PC-3 (cell line): Measurements from ENCODE around the gene RBM6. TPM values are rescaled to one million over a fixed set of nuclear protein-coding genes. Genes with fewer than 3 reads are reported as not detected.
A peak's percentile ranks its signal among the peaks of the same experiment; 100 is the strongest.
"Not testable (repeated sequence)": the region's sequence is repeated elsewhere in the genome, so short reads cannot be mapped to it uniquely, and the experiment has no call there.

ENCODE experiments used
- ATAC-seq: fragments of 200-7000 bp; cut with Tn5 transposase; 2 replicates; pipeline ENCODE4 v1.9.1; 2020; ENCODE audit warnings: mild to moderate bottlenecking, moderate library complexity
- BruUV-seq: library from RNA; stranded (reverse); fragments of 400-500 nt; replicated peaks from 2 replicates; lab custom pipeline; 2021; lab: Mats Ljungman, UMichigan
- CTCF ChIA-PET: fragments of 300-600 bp; sonication (Branson Sonifier 250); formaldehyde crosslinking; loops from one replicate; lab custom pipeline; 2022; ENCODE audit warnings: antibody characterized with exemption; lab: Charles Lee
- POLR2A ChIA-PET: fragments of 300-600 bp; sonication (Branson Sonifier 250); formaldehyde crosslinking; loops from one replicate; lab custom pipeline; 2022; ENCODE audit warnings: antibody characterized with exemption; ENCODE audit not compliant: unreplicated experiment; lab: Charles Lee
- DNase-seq: peaks from one replicate; pipeline ENCODE4 v3.0.0-alpha.2; 2015
- H2AFZ ChIP-seq: fragments of 300-600 bp; sonication (generic); 2 replicates; pipeline ENCODE4 v1.6.0; 2016; ENCODE audit warnings: antibody characterized with exemption, low read length
- H3F3A ChIP-seq: fragments of 300-600 bp; sonication (generic); one replicate; pipeline ENCODE4 v1.6.0; 2017; ENCODE audit warnings: antibody characterized with exemption, low read length, control low read depth, mild to moderate bottlenecking; ENCODE audit not compliant: unreplicated experiment
- H3K27ac ChIP-seq: fragments of 300-600 bp; sonication (generic); 2 replicates; pipeline ENCODE4 v1.5.1; 2016; ENCODE audit warnings: mild to moderate bottlenecking, low read length
- H3K27me3 ChIP-seq: fragments of 300-600 bp; sonication (generic); 2 replicates; pipeline ENCODE4 v1.6.1; 2016; ENCODE audit warnings: low read length, mixed read lengths
- H3K36me3 ChIP-seq: fragments of 300-600 bp; sonication (generic); 2 replicates; pipeline ENCODE4 v1.6.1; 2016; ENCODE audit warnings: low read depth, mixed run types, low read length, mixed read lengths
- H3K4me1 ChIP-seq: fragments of 300-600 bp; sonication (generic); 2 replicates; pipeline ENCODE4 v1.5.1; 2016; ENCODE audit warnings: low read length; ENCODE audit not compliant: insufficient read depth
- H3K4me2 ChIP-seq: fragments of 300-600 bp; sonication (generic); 2 replicates; pipeline ENCODE4 v1.6.0; 2016; ENCODE audit warnings: low read length
- H3K4me3 ChIP-seq: fragments of 300-600 bp; sonication (generic); 2 replicates; pipeline ENCODE4 v1.5.1; 2016; ENCODE audit warnings: mild to moderate bottlenecking, low read length, mixed read lengths
- H3K79me2 ChIP-seq: fragments of 300-600 bp; sonication (generic); 2 replicates; pipeline ENCODE4 v1.6.1; 2017; ENCODE audit warnings: low read length, mixed read lengths
- H3K9ac ChIP-seq: fragments of 300-600 bp; sonication (generic); 2 replicates; pipeline ENCODE4 v1.6.0; 2016; ENCODE audit warnings: mild to moderate bottlenecking, low read length
- H3K9me2 ChIP-seq: fragments of 300-600 bp; sonication (generic); replicated peaks from 2 replicates; pipeline ENCODE4 v1.6.1; 2016; ENCODE audit warnings: mixed run types, low read length, mixed read lengths
- H3K9me3 ChIP-seq: fragments of 300-600 bp; sonication (generic); 2 replicates; pipeline ENCODE4 v1.6.1; 2016; ENCODE audit warnings: low read length, mixed read lengths
- H4K20me1 ChIP-seq: fragments of 300-600 bp; sonication (generic); 2 replicates; pipeline ENCODE4 v1.6.1; 2016; ENCODE audit warnings: low read length, mixed read lengths
- EZH2 ChIP-seq: fragments of 300-600 bp; sonication (generic); IDR thresholded peaks from one replicate; pipeline ENCODE4 v1.6.1; 2017; ENCODE audit warnings: antibody characterized with exemption, mild to moderate bottlenecking, low read length; ENCODE audit not compliant: unreplicated experiment
- EZH2phosphoT487 ChIP-seq: fragments of 300-600 bp; sonication (generic); IDR thresholded peaks from 2 replicates; pipeline ENCODE4 v1.6.1; 2018; ENCODE audit warnings: mild to moderate bottlenecking, antibody characterized with exemption, low read length, borderline replicate concordance
- intact Hi-C: fragments of 100-400 bp; cut with micrococcal nuclease; formaldehyde crosslinking; loops from 2 replicates; pipeline ENCODE4 v1.9.0; 2023
- total RNA-seq: library from RNA; depleted of rRNA; stranded (reverse); fragments of >200 nt; gene quantifications from 2 replicates; pipeline ENCODE4 v1.2.3, GENCODE V29; 2014
- TF ChIP-seq, protein P1 (sequence below): fragments of 300-600 bp; sonication (generic); conservative IDR thresholded peaks from 2 replicates; pipeline ENCODE4 v1.5.1; 2017; ENCODE audit warnings: antibody characterized with exemption, low read depth, mild to moderate bottlenecking, low read length

RBM6 gene
- total RNA-seq, 1 experiment from 2014 or later = 64.6 TPM

DNA sequence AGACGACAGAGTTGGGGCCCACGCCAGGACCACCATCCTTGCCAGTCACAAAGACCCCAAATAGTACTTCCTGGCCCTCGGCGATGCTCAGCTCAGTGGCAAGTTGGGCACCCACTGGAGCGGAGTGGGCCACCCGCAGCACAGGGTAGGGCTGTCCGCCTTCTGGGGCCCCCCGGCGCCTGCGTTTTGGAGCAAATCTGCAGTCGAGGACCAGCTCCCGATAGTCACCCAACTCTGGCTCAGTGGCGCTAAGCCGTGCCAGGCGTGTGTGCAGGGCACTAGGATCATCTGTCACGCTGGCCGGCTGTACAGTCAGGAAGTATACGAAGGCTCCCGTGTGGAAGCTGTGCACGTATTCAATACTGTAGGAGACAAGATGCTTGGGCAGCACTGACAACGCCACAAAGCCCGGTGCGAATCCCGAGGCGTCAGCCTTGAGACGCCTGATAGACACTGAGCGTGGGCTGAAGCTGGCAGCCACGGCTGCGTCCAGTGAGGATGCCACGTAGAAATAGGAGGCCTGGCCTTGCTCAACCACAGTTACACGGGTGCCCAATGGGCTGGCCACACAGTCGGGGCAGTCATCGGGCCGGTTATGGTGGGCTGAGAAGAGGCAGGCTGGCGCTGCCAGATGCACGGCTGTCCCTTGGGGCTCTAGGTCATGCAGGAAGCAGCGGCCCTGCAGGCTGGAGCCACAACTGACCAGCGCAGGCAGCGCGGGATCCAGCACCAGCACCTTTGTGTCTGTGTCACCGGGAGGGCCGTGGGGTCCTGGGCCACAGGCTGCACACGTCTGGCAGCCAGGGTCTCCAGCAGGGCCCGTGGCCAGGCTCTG is 37.2 kb upstream of the RBM6 start:
- DNase-seq = no peak
- Histone ChIP-seq H3K4me3 (peak overlapping the region; percentile 74), H2AFZ (no peak overlapping the region), H3K27ac (peak overlapping the region; percentile 99), H3K4me2 (peak overlapping the region; percentile 99), H3K9me3 (no peaks in the 10 kb centered on the region), H3F3A (peaks cover 11% of the 10 kb centered on the region), H3K4me1 (peaks cover 79% of the 10 kb centered on the region), H3K9ac (peak overlapping the region; percentile 84), H3K9me2 (no peaks in the 10 kb centered on the region), H3K79me2 (peaks cover 65% of the 10 kb centered on the region), H3K36me3 (peaks cover 12% of the 10 kb centered on the region), H4K20me1 (no peaks in the 10 kb centered on the region), H3K27me3 (no peaks in the 10 kb centered on the region)
- ChIA-PET POLR2A (interaction anchor here (0.7 to 0.8 kb wide), 2 partner anchors 8 to 108 kb away, joined by 4 read pairs; no protein-coding TSS in a partner anchor), CTCF (no interaction called here)
- TF ChIP-seq EZH2phosphoT487 = no peak
- intact Hi-C loops = loop anchor here (5.0 kb wide), 1 partner anchor 115 kb away; the partner anchor contains the start of gene IP6K1
- ATAC-seq = no peak
- no TSS peak for BruUV-seq

DNA sequence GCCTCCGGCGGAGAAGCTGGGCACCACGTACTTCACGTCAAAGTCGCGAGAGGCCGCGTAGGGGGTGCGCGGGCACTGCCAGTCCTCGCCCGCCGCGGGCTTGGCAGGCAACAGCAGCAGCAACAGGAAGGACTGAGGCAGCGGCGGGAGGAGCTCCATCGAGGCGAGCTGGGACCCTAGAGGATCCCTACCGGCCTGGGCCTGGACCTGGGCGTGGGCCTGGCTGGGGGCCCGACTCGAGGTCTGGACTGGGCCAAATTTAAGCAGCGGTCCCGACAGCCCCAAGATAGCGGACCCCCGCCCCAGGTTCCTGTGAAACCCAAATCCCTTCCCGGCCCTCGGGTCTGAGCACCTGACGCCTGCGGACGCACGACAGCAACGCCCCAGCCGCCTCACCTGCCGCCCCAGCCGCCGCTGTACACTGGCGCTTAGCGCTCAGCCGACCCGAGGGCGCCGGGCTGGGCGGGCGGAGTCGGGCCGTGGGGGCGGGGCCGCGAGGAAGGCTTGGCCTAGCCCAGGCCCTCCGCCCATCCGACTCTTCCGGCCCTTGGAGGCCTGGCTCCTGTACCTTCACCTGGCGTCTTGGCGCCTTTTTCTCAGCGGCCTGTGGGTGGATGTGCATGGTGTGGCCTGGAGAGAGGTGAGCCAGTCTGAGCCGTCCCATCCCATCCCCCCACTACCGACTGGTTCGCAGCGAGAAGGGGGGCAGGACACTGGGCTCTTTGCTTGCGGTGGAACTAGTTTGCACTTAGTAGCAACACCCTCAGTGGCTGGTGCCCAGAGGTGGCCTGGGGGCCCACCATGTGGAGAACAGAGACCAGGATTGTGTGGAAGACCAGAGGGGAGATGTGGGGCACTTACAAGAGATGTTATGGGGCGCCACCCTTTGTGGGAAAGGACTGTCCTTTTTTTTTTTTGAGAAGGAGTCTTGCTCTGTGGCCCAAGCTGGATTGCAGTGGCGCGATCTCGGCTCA is 36.2 kb upstream of the RBM6 start, which contains the start of gene MST1R:
Gene MST1R, minus strand, starts transcription at position 423 of the 974 bp plus-strand sequence. Its CDS starts 264 bp downstream, at position 159.
- ATAC-seq (peak; percentile 58), DNase-seq (peak; percentile 98)
- Histone ChIP-seq H2AFZ (peak within 1 kb of the TSS; percentile 49; the same call in 1 of the 2 replicates), H3F3A (peaks cover 11% of the 10 kb centered on the region), H3K79me2 (peaks cover 55% of the 10 kb centered on the region), H3K36me3 (peaks cover 3% of the 10 kb centered on the region), H3K4me1 (peaks cover 71% of the 10 kb centered on the region), H3K9me3 (no peaks in the 10 kb centered on the region), H3K4me2 (peak within 1 kb of the TSS; percentile 99), H3K27ac (peak within 1 kb of the TSS; percentile 99), H3K27me3 (no peaks in the 10 kb centered on the region), H3K9me2 (no peaks in the 10 kb centered on the region), H3K4me3 (peak within 1 kb of the TSS; percentile 74), H3K9ac (peak within 1 kb of the TSS; percentile 84), H4K20me1 (no peaks in the 10 kb centered on the region)
- ChIA-PET POLR2A (interaction anchor here (0.5 to 0.7 kb wide), 3 partner anchors 9 to 117 kb away, joined by 4 to 6 read pairs (median 5); partner anchors contain the start of genes IP6K1 and MON1A), CTCF (no interaction called here)
- TF ChIP-seq, protein P1, sequence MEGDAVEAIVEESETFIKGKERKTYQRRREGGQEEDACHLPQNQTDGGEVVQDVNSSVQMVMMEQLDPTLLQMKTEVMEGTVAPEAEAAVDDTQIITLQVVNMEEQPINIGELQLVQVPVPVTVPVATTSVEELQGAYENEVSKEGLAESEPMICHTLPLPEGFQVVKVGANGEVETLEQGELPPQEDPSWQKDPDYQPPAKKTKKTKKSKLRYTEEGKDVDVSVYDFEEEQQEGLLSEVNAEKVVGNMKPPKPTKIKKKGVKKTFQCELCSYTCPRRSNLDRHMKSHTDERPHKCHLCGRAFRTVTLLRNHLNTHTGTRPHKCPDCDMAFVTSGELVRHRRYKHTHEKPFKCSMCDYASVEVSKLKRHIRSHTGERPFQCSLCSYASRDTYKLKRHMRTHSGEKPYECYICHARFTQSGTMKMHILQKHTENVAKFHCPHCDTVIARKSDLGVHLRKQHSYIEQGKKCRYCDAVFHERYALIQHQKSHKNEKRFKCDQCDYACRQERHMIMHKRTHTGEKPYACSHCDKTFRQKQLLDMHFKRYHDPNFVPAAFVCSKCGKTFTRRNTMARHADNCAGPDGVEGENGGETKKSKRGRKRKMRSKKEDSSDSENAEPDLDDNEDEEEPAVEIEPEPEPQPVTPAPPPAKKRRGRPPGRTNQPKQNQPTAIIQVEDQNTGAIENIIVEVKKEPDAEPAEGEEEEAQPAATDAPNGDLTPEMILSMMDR = no peak
- TF ChIP-seq EZH2phosphoT487 (no peak), EZH2 (no peak)
- BruUV-seq = TSS peak; percentile 73
- intact Hi-C loops = loop anchor here (5.0 kb wide), 1 partner anchor 116 kb away; the partner anchor contains the start of gene IP6K1

DNA sequence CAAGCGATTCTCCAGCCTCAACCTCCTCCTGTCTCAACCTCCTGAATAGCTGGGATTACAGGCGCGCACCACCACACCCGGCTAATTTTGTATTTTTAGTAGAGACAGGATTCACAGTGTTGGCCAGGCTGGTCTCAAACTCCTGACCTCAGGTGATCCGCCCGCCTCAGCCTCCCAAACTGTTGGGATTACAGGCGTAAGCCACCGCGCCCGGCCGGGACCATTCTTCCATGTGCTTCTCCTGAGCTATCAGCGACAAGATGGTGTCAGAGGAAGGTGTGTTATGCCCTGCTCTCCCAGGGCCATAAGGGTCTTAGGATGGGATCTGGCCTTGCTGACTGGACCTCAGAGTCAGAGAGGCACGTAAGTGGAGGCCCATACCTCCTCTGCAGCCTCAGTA is 35.5 kb upstream of the RBM6 start:
- H3K36me3 ChIP-seq, H4K20me1 ChIP-seq, H3K9me3 ChIP-seq, DNase-seq, H2AFZ ChIP-seq, H3K9me2 ChIP-seq, H3K4me3 ChIP-seq, BruUV-seq, H3K27me3 ChIP-seq, CTCF ChIA-PET, ATAC-seq: not testable (repeated sequence)
- Histone ChIP-seq H3K9ac (peak overlapping the region; percentile 84), H3F3A (peaks cover 11% of the 10 kb centered on the region), H3K4me2 (peak overlapping the region; percentile 99), H3K27ac (peak overlapping the region; percentile 99), H3K79me2 (peaks cover 48% of the 10 kb centered on the region), H3K4me1 (peaks cover 64% of the 10 kb centered on the region)
- POLR2A ChIA-PET = interaction anchor here (0.6 kb wide), 1 partner anchor 118 kb away, joined by 6 read pairs; the partner anchor contains the start of gene IP6K1
- intact Hi-C loops = loop anchor here (5.0 kb wide), 1 partner anchor 117 kb away; the partner anchor contains the start of gene IP6K1
